Prostate gland (tissue), 2 donors: ENCODE measurements around the gene DYNC1I1.

ENCODE experiments used
- CTCF ChIP-seq, 4 experiments: fragments of 200-600 bp in 2 of 4; fragments of 450-650 bp in 2 of 4; sonication (generic) in 2 of 4; IDR thresholded peaks; 1 replicate in 3 of 4; 2 replicates in 1 of 4; pipeline ENCODE4 v1.5.1; 2016 to 2019; ENCODE audit warnings: antibody characterized with exemption in 4 of 4, mild to moderate bottlenecking in 2 of 4, moderate library complexity in 2 of 4
- POLR2A ChIP-seq: fragments of 450-650 bp; IDR thresholded peaks from one replicate; pipeline ENCODE4 v1.6.1; 2016; ENCODE audit warnings: antibody characterized with exemption, mild to moderate bottlenecking

- TF ChIP-seq CTCF (IDR thresholded peaks at IDR 0.05): no peak
- TF ChIP-seq POLR2A: no peak
Measured at GRCh38 chr7:95986178-95986764, 213.9 kb downstream of the DYNC1I1 start.
